Fibroblast of skin of right biceps (primary cell): ENCODE data around the gene CDK18.
A peak's percentile ranks its signal among the peaks of the same experiment; 100 is the strongest.
"Not testable (repeated sequence)": the region's sequence is repeated elsewhere in the genome, so short reads cannot be mapped to it uniquely, and the experiment has no call there.

Experiments used
- DNase-seq: peaks from one replicate; pipeline ENCODE4 v3.0.0-alpha.2; 2013

The CDK18 gene

DNA sequence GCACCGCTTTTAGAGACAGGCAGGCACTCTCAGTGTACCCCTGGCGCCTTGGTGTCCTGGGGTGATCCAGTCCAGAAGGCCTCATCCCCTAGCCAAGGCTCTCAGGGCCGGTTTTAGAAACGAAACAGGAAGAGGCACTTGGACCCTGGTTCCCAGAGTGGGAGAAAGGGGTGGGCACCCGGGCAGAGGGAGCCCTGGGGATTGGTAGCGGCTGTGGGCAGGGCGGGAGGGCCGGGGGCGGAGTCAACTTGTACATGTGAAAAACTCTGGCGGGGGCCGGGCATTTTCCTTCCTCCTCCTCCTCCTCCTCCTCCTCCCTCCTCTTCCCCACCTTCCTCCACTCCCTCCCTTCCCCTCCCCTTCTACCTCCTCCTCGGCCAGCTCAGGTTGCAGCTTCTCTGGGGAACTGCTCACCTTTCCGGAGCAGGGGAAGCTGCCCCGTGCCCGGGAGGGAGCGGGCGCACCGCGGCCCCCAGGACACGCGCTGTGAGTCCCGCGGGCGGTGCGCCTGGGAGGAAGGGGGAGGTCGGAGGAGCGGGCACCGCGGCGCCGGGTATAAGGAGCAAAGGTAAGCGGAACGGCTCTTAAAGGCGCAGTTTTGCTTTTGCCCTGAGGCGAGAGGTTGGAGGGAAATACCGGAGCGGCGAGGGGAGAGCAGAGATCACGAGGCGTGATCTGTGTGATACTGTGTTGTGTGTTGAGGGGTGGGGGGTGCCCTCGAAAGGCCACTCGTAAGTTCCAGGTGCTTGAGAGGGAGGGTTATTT, at the start of gene CDK18:
TSS of gene CDK18 (plus strand) at position 359 of the 765 bp plus-strand sequence. CDS start 18,499 bp downstream, outside the sequence.
- DNase-seq = peak; percentile 31

DNA sequence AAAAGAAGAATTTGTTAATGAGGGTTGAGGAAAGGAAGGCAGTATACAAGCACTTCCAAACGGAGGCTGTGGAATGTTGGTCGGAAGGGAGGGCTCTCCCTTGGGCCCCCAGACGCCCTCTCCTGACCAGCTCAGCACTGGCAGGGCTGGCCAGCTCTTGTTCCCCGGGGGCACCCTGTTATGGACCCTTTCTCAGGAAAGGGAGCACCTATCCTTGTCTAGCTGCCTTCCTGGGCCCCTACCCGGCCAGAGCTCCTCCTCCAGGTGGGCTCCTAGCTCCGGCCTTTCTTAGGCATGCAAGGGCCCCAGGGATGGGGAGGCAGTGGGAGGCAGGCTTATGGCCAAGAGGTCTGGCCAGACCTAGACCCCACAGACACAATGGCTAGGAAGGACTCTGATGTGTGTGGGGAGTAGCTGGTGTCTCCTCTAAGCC, 49.5 kb upstream of the CDK18 start:
- DNase-seq = no peak

DNA sequence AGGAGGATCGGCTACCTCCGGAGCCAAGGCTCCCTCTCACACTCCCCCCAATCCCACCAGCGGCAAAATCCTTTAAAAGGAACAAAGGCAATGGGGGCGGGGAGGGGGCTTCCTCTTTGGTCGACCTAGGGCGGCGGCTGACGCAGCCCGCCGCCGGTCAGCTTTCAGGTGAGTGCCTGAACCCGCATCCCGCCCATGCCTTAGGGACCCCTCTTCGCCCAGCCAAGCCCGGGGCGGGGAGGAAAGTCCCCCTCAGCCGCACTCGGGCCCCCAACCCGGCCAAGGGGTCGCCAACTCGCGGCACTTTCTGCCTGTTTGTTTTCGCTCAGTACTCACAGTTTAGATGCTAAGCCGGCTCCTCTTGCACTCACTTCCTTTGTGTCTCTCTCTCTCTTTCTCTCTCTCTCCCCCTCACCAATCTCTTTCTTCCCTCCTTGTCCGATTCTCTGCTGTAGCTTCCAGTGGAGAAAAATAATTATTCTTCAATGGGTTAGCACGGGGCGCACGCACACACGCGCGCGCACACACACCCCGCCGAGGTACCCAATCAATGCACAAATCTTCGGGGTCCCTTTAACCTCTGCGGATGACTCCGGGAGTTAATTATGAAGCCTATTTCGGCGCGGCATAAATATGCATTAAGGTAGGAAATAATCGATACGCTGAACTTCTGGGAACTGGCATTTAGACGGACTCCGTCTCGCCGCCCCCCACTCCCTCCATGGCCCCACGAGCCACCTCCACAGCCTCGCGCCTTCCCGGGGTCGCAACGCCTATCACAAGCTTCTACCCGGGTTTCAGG, 48.7 kb upstream of the CDK18 start, which contains the start of gene BLACAT1:
TSS of gene BLACAT1 (minus strand) at position 465 of the 802 bp plus-strand sequence.
- DNase-seq = no peak

DNA sequence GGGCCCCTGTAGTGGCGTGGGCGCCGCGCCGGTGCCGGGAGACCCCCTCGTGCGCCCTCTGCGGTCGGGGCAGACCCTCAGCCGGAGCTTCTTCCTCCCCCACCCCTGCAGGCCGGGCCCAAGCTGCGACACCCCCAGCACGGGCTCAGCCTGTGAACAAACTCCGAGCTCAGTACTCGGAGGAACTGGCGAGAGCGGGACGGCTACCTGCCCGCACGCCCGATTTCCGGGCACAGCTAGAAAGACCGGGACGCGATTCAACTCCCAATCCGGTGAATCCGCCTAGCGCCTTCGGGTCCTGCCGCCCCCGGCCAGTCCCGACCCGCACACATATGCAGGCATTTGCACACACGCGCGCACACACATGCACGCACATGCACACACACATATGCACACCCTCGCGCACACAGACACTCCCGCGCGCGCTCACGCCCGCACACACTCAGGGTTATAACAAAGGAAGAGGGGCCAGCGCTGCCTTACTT, 48.0 kb upstream of the CDK18 start:
- DNase-seq = no peak

DNA sequence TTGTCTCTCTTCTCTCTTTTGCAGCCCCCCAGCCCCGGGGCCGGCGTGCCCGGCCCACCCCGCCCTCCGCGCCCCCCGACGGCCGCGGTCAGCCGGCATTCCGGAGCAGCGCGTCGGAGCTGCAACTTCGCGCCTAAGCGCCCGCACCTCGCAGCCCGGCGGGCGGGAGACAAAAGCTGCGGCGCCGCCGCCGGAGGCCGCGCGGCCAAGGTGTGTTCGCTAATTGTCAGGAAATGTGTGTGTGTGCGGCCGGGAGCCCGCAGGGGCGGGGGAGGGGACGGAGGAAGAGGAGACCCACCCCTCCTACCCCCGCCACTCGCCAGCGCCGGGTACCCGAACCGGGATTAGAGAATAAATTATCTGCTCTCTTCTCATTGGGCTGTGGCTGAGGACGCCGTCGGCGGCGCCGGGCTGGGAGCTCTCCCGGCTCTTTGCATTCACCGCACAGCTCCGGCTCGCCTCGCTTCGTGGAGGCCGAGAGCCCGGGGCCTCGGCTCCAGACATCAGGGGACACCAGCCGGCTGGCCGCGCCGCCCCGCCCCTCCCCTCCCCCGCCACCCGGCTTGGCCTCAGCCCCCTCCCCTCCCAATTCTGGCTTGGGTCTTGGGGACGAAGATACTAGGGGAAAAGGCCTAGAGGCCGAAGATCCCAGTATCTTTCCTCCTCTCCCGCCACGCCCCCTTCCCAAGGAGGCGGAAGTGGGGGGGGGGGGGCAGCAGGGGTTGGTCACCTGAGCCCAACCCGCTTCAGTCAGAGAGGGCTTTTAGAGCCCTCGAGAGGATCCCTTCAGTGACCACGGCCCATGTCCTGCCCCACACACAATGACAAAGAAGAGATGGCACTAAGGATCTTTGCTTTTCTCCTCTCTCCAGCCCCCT, 47.4 kb upstream of the CDK18 start:
- no peak for DNase-seq

DNA sequence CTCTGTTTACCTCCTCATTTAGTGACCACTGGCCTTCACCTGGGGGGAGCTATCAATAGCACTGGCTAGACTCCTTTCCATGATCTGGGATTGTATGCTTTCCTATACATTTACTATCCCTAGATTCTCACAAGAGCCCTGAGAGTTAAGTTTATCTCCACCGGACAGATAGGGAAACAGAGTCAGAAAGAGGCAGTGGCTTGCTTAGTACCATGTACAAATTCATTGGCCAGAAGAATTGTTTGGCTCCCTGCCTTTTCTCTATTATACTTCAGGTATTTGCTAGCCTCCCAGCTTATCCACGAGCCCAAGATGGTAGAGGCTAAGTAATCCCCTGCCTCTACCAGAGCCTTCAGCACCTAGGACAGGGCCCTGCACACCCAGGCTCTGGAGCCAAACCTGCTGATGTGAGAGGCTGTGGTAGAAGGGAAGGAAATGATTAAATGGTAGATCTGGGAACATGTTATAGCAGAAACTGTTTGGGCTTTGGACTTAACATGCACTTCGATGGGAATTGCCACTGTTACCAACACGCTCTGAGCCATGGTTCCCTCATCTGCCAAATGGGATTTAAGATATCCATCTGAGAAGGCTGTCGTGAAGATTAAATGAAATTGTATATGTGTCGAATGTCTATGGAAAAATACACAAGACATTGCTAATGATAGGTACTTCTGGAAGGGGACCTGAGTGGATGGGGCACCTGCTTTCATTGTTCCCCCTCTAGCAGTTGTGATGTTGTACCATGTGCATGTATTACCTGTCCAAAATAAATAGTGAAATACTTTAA, 45.5 kb upstream of the CDK18 start:
- DNase-seq = peak; percentile 60

DNA sequence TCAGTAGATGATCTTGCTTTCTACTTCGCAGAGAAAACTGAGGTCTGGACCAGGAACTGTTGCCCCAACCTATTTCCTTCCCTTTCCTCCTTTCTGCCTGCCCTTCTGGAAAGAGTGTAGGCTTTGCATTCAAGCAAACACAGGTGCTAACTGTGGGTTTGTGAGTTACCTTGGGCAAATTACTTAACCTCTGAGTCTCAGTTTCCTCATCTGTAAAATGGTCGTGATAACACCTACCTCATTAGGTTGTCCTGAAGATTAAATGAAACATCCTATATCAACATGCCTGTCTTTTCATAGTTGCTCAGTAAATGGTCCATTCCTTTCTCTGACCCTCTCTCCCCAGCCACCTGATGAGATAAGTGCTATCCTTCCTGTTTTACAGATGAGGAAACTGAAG, 39.1 kb upstream of the CDK18 start:
- DNase-seq = no peak

DNA sequence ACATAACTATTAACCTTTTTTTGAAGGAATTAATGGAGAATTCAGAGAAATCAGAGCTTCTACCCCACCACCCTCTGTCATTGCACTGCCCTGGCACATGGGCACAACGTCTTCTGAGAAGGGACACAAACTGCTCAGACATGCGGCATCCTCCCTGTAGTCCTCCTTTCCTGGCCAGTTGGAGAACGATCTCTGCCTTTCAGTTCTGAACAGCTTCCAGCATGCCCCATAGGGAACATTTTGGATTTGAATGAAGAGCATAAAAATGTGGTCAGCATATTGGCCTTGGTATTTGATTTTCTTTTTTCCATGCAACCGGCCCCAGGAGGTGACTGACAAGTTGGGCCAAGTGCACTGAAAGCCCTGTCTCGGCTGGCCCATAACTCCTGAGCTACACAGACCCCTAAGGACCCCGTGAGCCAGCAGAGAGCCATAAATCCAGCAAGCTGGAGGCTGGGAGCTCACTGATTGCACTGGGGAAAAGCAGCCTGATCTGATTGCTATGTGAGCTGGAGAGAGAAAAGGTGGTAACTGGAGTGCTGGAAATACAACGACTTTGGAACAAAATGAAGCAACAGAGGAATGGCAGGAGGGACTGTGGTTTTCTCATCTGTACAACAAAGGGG, 37.8 kb upstream of the CDK18 start:
- no peak for DNase-seq

DNA sequence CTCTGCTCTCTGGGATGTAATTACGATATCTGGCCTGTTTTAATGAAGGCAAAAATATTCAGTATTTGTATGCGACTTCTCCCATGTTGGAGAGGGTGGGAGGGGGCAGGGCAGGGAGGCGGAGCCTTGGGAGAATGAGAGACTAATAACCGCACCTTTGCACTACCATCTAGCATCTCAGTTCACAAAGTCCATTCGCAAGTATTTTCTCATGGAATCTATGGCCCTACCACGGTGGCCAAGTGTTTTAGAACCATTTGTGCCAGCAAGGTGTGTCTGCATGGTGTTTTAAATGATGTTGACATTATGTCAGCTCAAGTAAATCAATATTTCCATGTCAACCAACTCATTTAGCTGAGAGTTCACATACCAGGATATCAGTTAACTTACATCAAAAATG, 34.3 kb upstream of the CDK18 start:
- DNase-seq = no peak

DNA sequence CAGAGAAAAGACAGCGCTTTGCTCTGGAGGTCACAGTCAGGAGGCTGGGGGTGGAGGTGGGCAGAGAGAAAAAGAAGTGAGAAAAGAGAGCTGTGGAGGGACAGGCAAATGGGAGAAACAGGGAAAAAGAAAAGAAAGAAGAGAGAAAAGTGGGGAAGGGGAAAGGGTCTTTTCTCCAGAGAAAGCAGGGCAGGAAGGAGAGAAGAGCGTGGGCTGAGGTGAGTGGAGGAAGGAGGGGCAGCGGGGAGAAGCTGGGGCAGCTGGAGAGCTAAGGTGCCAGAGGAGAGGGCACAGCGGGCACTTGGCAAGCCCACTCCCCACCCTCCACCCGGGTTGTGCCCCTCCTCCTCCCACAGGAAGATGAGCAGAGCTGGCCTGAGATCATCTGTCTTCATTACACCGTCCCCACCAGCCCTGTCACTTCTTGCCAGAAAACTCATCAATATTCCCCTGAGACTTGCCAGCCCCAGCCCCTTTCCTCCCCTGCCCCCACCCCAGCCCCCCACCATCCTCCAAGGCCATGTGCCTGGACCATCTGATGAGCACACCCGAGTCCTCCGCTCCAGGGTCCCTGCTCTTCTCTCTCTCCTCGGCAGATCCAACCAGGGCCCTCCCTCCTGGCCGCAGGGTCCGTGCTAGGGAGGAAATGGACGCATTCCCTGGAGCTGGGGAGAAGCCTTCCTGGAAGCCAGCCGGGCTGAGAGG, 31.6 kb upstream of the CDK18 start:
- no peak for DNase-seq

DNA sequence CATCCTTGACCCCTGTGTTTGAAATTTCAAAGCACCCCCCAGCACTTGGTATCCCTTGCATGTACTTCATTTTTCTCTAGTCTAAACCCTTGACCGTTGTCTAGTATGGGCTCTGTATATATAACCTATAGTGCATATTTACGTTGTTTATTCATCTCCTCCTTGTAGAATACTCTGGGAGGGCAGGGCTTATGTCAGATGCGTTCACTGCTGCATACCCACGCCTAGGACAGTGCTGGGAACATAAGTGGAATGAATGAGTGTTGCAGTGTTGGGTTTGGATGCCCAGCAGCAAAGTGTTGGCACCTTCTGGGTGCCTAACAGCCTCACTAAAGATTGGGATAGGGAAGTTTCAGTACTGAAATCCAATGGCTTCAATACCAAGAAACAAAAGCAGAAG, 31.0 kb upstream of the CDK18 start:
- DNase-seq = no peak

DNA sequence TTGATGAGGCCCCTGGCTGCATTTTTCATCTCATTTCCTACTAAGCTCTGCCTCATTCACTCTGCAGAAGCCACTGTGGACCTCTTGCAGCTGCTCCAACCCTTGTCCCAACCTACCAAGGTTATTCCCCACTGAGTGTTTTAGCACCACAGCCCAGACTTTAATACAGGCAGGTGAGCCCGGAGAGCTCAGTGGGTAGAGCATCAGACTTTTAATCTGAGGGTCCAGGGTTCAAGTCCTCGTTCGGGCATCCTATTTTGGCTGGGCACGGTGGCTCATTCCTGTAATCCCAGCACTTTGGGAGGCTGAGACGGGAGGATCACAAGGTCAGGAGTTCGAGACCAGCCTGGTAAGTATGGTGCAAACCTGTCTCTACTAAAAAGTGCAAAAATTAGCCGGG, 30.5 kb upstream of the CDK18 start:
- DNase-seq = no peak

DNA sequence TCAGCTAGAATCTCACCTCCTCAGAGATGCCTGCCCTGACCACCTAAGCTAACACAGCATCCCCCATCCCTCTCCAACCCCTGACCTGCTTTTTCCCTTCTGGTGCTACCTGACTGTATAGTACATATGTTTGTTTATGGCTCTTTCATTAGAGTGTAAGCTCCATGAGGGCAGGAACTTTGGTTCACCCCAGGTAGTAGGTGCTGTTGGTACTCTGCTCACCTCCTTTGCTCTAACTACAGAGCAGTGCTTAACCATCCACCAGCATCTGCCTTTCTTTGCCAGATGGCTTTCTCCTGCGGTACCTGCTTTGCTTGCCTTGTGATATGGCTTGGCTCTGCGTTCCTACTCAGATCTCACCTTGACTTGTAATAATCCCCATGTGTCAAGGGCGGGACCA, 29.9 kb upstream of the CDK18 start:
- no peak for DNase-seq

DNA sequence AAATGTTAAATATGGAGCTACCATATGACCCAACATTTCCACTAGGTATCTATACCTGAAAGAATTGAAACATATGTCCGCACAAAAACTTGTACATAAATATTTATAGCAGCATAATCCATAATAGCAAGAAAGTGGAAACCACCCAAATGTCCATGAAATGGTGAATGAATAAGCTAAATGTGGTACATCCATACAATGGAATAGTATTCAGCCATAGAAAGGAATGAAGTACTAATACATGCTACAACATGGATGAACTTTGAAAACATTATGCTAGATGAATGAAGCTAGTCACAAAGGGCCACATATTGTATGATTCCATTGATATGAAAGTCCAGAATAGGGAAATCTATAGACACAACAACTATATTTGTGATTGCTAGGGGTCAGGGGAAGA, 28.6 kb upstream of the CDK18 start:
- DNase-seq = no peak

DNA sequence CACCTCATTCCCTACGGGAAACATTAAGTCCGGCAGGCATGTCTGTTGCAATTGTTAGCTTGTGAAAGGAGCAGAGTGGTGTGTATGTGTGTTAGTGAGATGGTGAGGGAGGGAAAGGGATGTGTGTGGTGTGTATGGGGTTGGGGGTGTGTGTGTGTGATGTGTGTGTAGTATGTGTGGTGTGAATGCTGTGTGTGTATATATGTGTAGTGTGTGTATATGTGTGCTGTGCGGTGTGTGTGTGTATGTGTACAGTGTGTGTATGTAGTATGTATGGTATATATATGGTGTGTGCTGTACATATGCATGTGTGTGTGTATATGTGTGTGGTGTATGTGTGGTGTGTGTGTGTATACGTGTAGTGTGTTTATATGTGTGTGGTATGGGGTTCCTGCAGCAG, 27.8 kb upstream of the CDK18 start:
- no peak for DNase-seq

DNA sequence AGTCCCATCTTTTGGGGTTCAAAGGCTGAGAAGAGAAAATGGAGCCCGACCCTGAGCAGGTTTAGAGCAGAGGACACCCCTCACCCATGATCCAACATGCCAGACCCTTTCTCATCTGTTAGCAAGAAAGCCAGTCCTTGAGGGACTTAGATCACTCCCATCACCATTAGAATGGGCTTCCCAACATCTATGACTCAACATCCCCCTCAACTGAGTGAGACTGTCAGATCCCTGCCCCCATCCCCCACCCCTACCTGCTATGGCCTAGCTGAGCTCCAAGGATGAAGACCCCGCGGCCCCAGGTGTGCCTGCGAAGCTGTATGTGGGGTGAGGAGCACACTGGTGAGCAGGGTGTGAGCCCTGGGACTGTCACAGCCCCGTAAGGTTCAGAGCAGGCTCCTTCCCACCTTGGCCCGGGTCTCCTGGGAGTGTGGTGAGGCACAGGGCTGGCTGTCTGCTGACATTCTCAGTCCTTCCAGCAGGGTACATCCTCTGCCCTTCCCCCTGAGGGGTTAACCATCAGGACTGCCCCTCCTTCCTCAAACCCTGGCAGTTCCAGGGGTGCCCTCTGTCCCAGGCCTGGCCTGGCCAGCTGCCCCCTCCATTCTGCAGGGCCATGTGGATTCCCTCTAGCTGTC, 27.2 kb upstream of the CDK18 start:
- no peak for DNase-seq

DNA sequence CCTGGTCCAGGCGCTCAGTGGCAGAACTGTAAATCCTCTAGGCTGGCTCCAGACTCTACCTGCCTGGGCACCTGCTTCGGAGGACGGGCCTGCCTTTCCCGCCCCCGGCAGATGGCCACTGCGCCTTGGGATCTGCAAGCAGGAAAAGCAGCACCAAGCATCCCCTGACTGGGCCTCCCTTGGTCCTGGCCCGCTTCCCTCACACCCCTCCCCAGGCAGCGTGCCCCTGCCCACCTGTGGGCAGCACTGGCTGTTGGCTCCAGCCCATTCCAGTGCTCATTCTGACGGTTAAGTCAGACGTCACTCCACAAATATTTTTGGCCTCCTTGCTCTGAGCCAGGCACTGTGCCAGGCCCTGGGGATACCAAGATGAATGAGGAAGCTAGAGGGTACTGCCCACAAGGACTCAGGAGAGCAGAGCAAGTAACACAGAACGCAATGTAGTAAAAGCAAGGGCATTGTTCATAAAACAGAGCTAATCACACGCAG, 26.7 kb upstream of the CDK18 start:
- peak; percentile 42 for DNase-seq

DNA sequence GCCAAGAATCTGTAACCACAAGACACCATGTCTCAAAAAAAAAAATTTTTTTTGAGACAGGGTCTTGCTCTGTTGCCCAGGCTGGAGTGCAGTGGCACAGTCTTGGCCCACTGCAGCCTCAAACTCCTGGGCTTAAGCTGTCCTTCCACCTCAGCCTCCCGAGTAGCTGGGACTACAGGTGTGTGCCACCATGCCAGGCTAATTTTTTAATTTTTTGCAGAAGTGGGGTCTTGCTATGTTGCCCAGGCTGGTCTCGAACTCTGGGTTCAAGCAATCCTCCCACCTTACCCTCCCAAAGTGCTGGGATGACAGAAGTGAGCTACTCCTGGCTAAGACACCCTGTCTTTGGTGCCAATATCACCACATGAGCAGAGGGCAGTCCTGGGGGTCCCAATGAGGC, 25.5 kb upstream of the CDK18 start:
- not testable (repeated sequence) for DNase-seq

DNA sequence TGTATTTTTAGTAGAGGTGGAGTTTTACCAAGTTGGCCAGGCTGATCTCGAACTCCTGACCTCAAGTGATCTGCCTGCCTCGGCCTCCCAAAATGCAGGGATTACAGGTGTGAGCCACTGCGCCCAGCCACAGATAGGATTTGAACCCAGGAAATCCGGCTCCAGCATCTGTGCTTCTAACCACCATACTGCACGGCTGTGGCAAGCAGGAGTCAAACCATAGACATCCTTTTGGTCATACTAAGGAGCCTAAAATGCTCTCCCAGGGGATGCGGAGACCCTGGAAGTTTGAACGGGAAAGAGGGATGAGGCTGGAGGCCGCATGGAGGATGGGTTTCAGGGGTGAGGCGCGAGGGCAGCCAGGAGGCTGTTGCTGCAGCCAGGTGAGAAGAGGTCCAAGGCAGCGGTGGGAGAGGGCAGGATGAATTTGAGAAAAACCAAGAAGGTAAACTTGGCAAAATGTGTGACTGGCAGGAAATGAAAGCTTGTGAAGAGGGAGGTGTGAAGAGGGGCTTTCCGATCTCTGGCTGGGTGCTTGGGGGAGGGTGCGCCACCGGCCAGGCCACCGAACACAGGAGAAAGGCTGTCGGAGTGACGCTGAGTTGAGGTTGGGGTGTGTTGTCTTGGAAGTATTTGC, 24.0 kb upstream of the CDK18 start:
- no peak for DNase-seq

DNA sequence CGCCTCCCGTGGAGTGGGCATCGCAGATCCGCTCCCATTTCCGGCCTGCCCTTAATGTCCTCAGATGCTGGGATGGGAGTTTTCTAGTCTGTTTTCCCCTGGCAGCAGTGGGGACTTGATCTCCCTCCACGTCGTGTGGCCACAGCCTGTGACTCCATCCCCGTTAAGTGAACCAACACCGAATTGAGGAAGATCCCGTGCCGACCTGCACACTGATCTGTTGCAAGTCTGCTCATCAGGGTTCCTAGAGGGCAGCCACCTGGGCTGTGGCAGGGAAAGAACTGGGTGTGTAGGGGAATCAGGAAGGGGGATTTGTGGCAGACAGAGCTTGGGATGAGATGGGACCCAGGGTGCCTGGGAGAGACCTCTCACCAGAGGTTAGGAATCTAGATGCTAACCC, 23.3 kb upstream of the CDK18 start:
- DNase-seq = no peak
